ENCODE data around the gene SDCCAG8.

SDCCAG8 gene

DNA sequence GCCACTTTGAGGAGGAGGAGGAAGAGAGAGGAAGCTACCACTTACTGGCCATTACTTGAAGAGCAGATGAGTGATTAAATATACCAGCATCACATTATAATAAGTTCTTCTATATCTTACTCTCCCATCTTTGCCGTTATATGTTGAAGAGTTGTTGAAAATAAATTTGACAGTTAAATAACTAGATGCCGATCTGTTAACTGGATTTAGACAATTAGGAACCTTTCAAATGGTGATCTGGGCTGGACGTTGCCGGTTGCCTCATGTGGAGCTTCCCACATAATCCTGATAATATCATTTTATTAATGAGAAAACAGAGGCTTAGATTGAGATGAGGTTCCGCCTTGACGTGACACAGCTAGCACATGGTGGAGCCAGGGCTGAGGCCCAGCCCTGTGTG, 147.0 kb downstream of the SDCCAG8 start:
- Histone ChIP-seq H3K9ac (ENCODE audit: low read depth, low read length) (no peak overlapping the region), H3K27me3 (ENCODE audit: control insufficient read depth, insufficient read depth, low read length) (no peaks in the 10 kb centered on the region), H3K4me3 (ENCODE audit: low read depth, low read length) (no peak overlapping the region), H3K27ac (ENCODE audit: low read depth, low read length) (no peak overlapping the region), H3K36me3 (ENCODE audit: control insufficient read depth, insufficient read depth, low read length) (no peaks in the 10 kb centered on the region), H3K4me1 (ENCODE audit: control insufficient read depth, insufficient read depth, low read length) (peaks cover 5% of the 10 kb centered on the region; the same call in 1 of the 2 replicates), H3K9me3 (ENCODE audit: control insufficient read depth, insufficient read depth, low read length) (no peaks in the 10 kb centered on the region)

DNA sequence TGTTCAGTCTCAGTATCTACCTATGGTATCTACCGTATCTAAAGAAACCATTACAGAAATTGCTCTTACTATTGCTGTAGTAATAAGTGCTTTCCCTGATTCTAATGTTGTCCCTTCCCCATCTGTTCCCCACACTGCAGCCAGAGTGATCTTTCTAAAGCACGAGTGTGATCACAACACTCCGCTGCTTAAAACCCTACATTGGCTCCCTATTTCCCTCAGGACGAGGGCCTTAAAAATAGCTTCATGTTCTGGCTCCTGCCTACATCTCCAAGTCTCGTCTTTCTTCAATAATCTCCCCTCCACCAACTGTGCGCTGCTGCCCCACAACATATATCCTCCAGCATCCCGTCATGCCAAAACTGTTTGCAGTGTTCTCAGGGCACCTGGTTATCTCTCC, 150.6 kb downstream of the SDCCAG8 start:
- H3K36me3 ChIP-seq (ENCODE audit: control insufficient read depth, insufficient read depth, low read length), result no peaks in the 10 kb centered on the region

DNA sequence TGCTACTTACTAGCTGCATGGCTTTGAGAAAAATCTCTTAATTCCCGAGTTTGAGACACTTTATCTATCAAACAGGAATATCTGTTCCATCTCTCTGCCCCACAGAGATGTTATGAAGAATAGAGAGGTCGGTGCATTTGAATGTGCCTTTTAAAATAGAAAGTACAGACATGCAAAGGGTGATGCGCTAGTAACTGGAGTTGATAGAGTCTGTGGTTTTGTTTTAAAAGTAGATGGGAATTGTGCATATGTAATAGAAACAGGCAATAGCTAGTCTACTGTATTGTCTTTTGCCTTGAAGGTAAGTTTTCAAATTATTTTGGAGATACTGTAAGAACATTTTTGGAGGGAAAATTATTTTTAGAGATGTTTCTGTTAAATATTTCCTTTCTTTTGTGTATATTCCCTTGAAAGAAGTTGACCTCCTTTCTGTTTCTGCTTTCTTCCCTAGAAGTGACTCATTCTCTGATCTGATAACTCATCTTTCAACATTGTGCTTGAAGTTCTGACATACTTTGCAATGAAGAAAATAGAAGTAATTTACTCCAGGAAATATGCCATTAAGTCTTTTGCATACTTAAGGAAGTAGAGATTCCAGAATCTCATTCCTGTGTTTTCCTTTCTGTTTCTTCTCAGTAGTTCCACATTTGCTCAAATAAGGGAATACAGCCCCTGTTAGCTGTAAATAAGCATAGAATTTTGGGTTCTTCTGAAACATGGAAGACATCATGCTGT, 151.6 kb downstream of the SDCCAG8 start:
- no peak overlapping the region for H3K9ac ChIP-seq (ENCODE audit: low read depth, low read length)
- H3K4me1 ChIP-seq (ENCODE audit: control insufficient read depth, insufficient read depth, low read length), result peaks cover 5% of the 10 kb centered on the region; the same call in 1 of the 2 replicates
- H3K27ac ChIP-seq (ENCODE audit: low read depth, low read length), result no peak overlapping the region
- H3K9me3 ChIP-seq (ENCODE audit: control insufficient read depth, insufficient read depth, low read length), result no peaks in the 10 kb centered on the region
- H3K4me3 ChIP-seq (ENCODE audit: low read depth, low read length), result no peak overlapping the region
- no peaks in the 10 kb centered on the region for H3K27me3 ChIP-seq (ENCODE audit: control insufficient read depth, insufficient read depth, low read length)
- no peaks in the 10 kb centered on the region for H3K36me3 ChIP-seq (ENCODE audit: control insufficient read depth, insufficient read depth, low read length)

More for the DNA sequence above, 150.6 kb downstream of the SDCCAG8 start:
- H3K9ac ChIP-seq (ENCODE audit: low read depth, low read length), result no peak overlapping the region
- peaks cover 5% of the 10 kb centered on the region; the same call in 1 of the 2 replicates for H3K4me1 ChIP-seq (ENCODE audit: control insufficient read depth, insufficient read depth, low read length)
- H3K9me3 ChIP-seq (ENCODE audit: control insufficient read depth, insufficient read depth, low read length), result no peaks in the 10 kb centered on the region
- H3K27me3 ChIP-seq (ENCODE audit: control insufficient read depth, insufficient read depth, low read length), result no peaks in the 10 kb centered on the region
- H3K27ac ChIP-seq (ENCODE audit: low read depth, low read length), result no peak overlapping the region
- no peak overlapping the region for H3K4me3 ChIP-seq (ENCODE audit: low read depth, low read length)

DNA sequence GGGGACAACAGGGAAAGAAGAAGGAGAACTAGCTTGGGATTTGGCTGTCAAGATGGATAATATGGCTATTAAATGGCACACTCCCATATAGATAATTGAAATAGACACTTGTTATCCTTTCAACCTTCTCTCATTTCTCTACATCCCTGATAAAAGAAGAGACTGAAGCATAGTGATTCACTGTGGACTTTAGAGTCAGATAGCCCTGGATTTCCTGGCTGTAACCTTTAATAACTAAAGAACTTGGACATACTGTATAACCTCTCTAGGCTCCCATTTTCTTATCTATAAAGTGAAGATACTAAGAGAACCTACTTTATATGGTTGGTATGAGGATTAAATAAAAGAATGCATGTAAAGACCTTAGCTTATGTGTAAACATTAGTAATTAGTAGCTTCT, 152.6 kb downstream of the SDCCAG8 start:
- Histone ChIP-seq H3K4me3 (ENCODE audit: low read depth, low read length) (no peak overlapping the region), H3K27ac (ENCODE audit: low read depth, low read length) (no peak overlapping the region), H3K4me1 (ENCODE audit: control insufficient read depth, insufficient read depth, low read length) (peaks cover 8% of the 10 kb centered on the region), H3K36me3 (ENCODE audit: control insufficient read depth, insufficient read depth, low read length) (no peaks in the 10 kb centered on the region), H3K27me3 (ENCODE audit: control insufficient read depth, insufficient read depth, low read length) (no peaks in the 10 kb centered on the region), H3K9me3 (ENCODE audit: control insufficient read depth, insufficient read depth, low read length) (no peaks in the 10 kb centered on the region), H3K9ac (ENCODE audit: low read depth, low read length) (no peak overlapping the region)

DNA sequence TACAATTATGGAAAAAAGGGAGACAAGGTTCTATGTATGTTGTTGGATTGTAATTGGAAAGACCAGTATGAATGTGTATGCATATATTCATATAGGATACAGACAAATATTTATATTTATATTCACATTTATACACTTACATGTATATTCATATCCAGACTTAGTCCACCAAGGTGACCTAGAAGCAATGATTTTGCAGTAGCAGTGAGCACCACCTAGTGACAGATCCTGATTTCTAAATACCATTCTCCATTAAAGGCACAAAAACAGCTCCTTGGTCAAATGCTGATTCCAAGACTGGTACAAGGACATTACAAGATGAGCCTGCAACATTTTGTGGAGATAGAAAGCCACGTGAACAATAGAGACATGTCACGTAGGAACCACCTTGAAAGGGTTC, 153.4 kb downstream of the SDCCAG8 start:
- Histone ChIP-seq H3K36me3 (ENCODE audit: control insufficient read depth, insufficient read depth, low read length) (no peaks in the 10 kb centered on the region), H3K9ac (ENCODE audit: low read depth, low read length) (no peak overlapping the region), H3K27me3 (ENCODE audit: control insufficient read depth, insufficient read depth, low read length) (no peaks in the 10 kb centered on the region), H3K4me1 (ENCODE audit: control insufficient read depth, insufficient read depth, low read length) (peaks cover 16% of the 10 kb centered on the region), H3K9me3 (ENCODE audit: control insufficient read depth, insufficient read depth, low read length) (no peaks in the 10 kb centered on the region), H3K27ac (ENCODE audit: low read depth, low read length) (no peak overlapping the region), H3K4me3 (ENCODE audit: low read depth, low read length) (no peak overlapping the region)

DNA sequence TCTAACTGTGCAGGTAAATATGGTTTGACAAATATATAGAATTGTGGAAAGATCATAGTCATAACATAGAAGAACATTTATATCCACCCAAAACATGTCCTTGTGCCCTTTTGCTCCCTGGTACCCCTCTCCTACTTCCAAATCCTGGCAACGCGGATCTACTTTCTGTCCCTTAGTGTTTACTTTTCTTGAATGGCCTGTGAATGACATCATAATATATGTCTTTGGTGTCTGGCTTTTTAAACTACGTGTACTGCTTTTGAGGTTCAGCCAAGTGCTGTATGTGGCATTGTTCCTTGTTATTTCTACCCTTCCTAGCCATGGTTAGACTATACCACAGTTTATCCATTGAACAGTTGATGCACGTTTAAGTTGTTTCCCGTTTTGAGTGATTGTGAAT, 155.6 kb downstream of the SDCCAG8 start:
- Histone ChIP-seq H3K9me3 (ENCODE audit: control insufficient read depth, insufficient read depth, low read length) (no peaks in the 10 kb centered on the region), H3K9ac (ENCODE audit: low read depth, low read length) (no peak overlapping the region), H3K27ac (ENCODE audit: low read depth, low read length) (no peak overlapping the region), H3K27me3 (ENCODE audit: control insufficient read depth, insufficient read depth, low read length) (no peaks in the 10 kb centered on the region), H3K4me3 (ENCODE audit: low read depth, low read length) (no peak overlapping the region), H3K36me3 (ENCODE audit: control insufficient read depth, insufficient read depth, low read length) (no peaks in the 10 kb centered on the region), H3K4me1 (ENCODE audit: control insufficient read depth, insufficient read depth, low read length) (peaks cover 36% of the 10 kb centered on the region)

DNA sequence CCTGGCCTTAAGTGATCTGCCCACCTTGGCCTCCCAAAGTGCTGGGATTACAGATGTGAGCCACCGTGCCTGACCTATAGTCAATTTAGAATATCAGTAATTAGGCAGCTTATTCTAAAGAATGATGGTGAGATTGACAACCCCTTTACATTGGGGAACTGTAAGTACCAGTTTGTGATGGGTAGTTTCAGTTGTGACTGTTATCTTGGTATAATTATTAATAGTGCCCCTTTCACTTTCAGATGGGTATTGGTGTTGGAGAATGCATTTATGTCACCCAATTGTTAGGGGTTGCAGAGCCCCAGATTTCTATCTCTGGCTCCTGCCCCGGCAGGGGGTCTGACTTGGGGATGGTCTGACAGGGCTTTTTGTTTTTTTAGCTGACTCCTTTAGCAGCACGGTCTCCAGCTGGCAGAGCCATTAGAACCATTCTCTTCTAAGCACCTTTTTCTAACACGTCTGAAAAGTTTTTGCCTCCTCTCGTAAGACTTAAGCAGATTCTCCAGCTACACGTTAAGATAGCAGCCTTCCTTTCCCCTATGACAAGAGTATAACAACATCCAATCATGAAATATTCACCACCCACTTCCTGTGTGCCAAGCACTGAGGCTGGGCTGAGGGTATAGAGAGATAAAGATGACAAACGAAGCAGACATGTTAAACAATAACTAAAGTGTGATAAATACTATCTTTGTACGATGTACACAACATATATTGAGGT, 157.8 kb downstream of the SDCCAG8 start:
- peaks cover 32% of the 10 kb centered on the region for H3K4me1 ChIP-seq (ENCODE audit: control insufficient read depth, insufficient read depth, low read length)
- no peaks in the 10 kb centered on the region for H3K36me3 ChIP-seq (ENCODE audit: control insufficient read depth, insufficient read depth, low read length)
- peak overlapping the region; percentile 4 for H3K27ac ChIP-seq (ENCODE audit: low read depth, low read length)
- no peaks in the 10 kb centered on the region for H3K9me3 ChIP-seq (ENCODE audit: control insufficient read depth, insufficient read depth, low read length)
- H3K27me3 ChIP-seq (ENCODE audit: control insufficient read depth, insufficient read depth, low read length), result no peaks in the 10 kb centered on the region
- no peak overlapping the region for H3K9ac ChIP-seq (ENCODE audit: low read depth, low read length)
- no peak overlapping the region for H3K4me3 ChIP-seq (ENCODE audit: low read depth, low read length)

DNA sequence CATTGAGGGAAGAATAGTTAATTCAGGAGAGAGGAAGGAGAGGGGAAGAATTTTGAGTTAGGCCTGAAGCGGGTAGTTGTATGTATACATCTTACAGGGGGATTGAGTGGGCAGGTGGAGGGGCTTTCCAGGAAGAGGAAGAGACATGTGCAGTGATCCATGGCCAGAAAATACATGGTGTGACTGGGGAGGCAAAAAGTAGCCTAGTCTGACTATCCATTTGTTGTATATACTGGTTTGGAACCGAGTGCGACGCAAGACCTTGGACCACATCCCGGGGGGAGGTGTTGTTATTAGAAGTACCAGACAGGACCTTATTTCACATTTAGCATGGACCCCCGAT, 158.3 kb downstream of the SDCCAG8 start:
- no peak overlapping the region for H3K4me3 ChIP-seq (ENCODE audit: low read depth, low read length)
- peak overlapping the region; percentile 4 for H3K27ac ChIP-seq (ENCODE audit: low read depth, low read length)
- peaks cover 32% of the 10 kb centered on the region for H3K4me1 ChIP-seq (ENCODE audit: control insufficient read depth, insufficient read depth, low read length)
- H3K9me3 ChIP-seq (ENCODE audit: control insufficient read depth, insufficient read depth, low read length), result no peaks in the 10 kb centered on the region
- H3K27me3 ChIP-seq (ENCODE audit: control insufficient read depth, insufficient read depth, low read length), result no peaks in the 10 kb centered on the region
- no peaks in the 10 kb centered on the region for H3K36me3 ChIP-seq (ENCODE audit: control insufficient read depth, insufficient read depth, low read length)
- no peak overlapping the region for H3K9ac ChIP-seq (ENCODE audit: low read depth, low read length)

DNA sequence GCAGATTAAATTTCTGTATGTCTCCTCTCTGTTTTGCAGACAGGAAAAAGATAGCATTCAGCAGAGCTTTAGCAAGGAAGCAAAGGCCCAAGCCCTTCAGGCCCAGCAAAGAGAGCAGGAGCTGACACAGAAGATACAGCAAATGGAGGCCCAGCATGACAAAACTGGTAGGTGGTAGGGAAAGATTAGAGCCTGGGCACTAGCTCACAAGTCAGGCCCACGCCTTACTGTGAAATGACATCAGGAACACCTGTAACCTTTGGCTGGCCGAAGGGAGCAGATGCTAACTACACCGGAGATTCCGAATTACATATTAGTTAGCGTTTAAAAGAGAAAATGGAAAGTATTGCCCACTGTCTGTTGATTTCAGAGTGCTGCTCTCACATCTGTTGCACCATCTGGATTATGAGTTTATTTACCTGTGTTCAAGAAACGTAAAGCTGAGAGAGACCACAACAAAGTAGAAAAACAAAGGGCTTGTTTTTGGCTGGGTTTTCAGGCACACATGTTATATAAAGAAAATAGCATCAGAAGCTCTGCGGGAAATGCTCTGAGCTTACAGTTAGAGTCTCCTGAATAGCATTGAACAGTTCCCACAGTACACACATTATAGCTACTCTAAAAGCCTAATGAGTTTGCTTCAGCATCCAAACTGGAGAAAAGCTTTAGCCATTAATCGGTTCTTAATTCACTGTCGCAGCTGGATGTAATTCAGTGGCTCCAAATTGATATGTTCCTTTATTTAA, 160.0 kb downstream of the SDCCAG8 start:
- Histone ChIP-seq H3K4me1 (ENCODE audit: control insufficient read depth, insufficient read depth, low read length) (peaks cover 37% of the 10 kb centered on the region), H3K9me3 (ENCODE audit: control insufficient read depth, insufficient read depth, low read length) (no peaks in the 10 kb centered on the region), H3K27ac (ENCODE audit: low read depth, low read length) (no peak overlapping the region), H3K4me3 (ENCODE audit: low read depth, low read length) (no peak overlapping the region), H3K9ac (ENCODE audit: low read depth, low read length) (no peak overlapping the region), H3K27me3 (ENCODE audit: control insufficient read depth, insufficient read depth, low read length) (no peaks in the 10 kb centered on the region), H3K36me3 (ENCODE audit: control insufficient read depth, insufficient read depth, low read length) (no peaks in the 10 kb centered on the region)

DNA sequence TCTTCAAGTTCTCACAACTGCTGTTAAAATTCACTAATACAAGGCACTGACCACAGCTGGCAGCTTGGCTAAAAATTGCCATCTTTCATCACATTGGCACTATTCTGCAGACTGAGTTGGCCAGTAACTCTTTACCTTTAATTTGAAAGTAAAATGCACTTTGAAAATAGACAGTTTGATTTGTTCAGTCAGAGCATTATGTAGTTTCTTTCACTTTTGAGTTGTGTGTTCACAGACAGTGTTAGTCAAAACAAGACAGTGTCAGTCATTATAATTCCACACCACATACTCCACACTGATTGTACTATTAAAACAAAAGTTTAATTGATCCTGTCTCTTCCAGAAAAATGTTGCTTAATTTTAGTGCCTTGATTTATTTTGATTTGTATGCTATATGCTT, 160.7 kb downstream of the SDCCAG8 start:
- no peak overlapping the region for H3K27ac ChIP-seq (ENCODE audit: low read depth, low read length)
- peaks cover 40% of the 10 kb centered on the region for H3K4me1 ChIP-seq (ENCODE audit: control insufficient read depth, insufficient read depth, low read length)
- no peaks in the 10 kb centered on the region for H3K36me3 ChIP-seq (ENCODE audit: control insufficient read depth, insufficient read depth, low read length)
- no peak overlapping the region for H3K9ac ChIP-seq (ENCODE audit: low read depth, low read length)
- H3K9me3 ChIP-seq (ENCODE audit: control insufficient read depth, insufficient read depth, low read length), result no peaks in the 10 kb centered on the region
- H3K4me3 ChIP-seq (ENCODE audit: low read depth, low read length), result no peak overlapping the region
- H3K27me3 ChIP-seq (ENCODE audit: control insufficient read depth, insufficient read depth, low read length), result no peaks in the 10 kb centered on the region

Measured in HUES48 (cell line).